H1 (cell line): ENCODE results near the gene BCL2L13. TPM values are rescaled to one million over a fixed set of nuclear protein-coding genes. Genes with fewer than 3 reads are reported as not detected.

Source experiments
- BACH1 ChIP-seq: IDR thresholded peaks from 2 replicates; pipeline ENCODE4 v1.6.1; 2012; ENCODE audit warnings: low read length, improper control_type of control experiment
- HDAC2 ChIP-seq, 2 experiments: fragments of 300-600 bp in 1 of 2; sonication (generic) in 1 of 2; IDR thresholded peaks; 2 replicates each; pipeline ENCODE4 v1.6.1; 2011 to 2012; ENCODE audit warnings: low read depth in 2 of 2, low read length in 2 of 2, mild to moderate bottlenecking in 2 of 2, moderate library complexity in 2 of 2, borderline replicate concordance in 1 of 2, inconsistent platforms in 1 of 2
- KDM5A ChIP-seq: fragments of 200-600 bp; IDR thresholded peaks from 2 replicates; pipeline ENCODE4 v1.7.1; 2012; ENCODE audit warnings: mild to moderate bottlenecking, low read length, inconsistent platforms, mixed read lengths
- polyA plus RNA-seq, 7 experiments: library from polyadenylated mRNA; depleted of rRNA in 3 of 7; stranded (reverse) in 5 of 7; unstranded in 2 of 7; fragments of >200 nt in 5 of 7; fragments of 200-250 nt in 2 of 7; gene quantifications; 1 replicate in 5 of 7; 2 replicates in 1 of 7; 4 replicates in 1 of 7; pipeline versions ENCODE4 v1.2.1 to v1.2.3, GENCODE V29; 2011 to 2013; ENCODE audit warnings: missing spikeins in 2 of 7, mixed read lengths in 2 of 7
- total RNA-seq: library from RNA; stranded (reverse); fragmentation: NEBNext Ultra II Directional; extraction: Animal tissue kit (Norgen Biotek cat#: 25700); gene quantifications from 2 replicates; pipeline ENCODE4 v1.2.1, GENCODE V29; 2021
- TF ChIP-seq, protein P1 (sequence below): fragments of 300-600 bp; sonication (generic); IDR thresholded peaks from 2 replicates; pipeline ENCODE4 v1.7.1; 2012; ENCODE audit warnings: low read length, moderate library complexity, mild to moderate bottlenecking, inconsistent platforms; ENCODE audit not compliant: insufficient replicate concordance

BCL2L13 gene
- total and polyA plus RNA-seq, 2 of the 8 experiments (the other 6 are each of a cell fraction or from before 2014, with no cell fraction given) = 20.7 to 35.0 TPM

DNA sequence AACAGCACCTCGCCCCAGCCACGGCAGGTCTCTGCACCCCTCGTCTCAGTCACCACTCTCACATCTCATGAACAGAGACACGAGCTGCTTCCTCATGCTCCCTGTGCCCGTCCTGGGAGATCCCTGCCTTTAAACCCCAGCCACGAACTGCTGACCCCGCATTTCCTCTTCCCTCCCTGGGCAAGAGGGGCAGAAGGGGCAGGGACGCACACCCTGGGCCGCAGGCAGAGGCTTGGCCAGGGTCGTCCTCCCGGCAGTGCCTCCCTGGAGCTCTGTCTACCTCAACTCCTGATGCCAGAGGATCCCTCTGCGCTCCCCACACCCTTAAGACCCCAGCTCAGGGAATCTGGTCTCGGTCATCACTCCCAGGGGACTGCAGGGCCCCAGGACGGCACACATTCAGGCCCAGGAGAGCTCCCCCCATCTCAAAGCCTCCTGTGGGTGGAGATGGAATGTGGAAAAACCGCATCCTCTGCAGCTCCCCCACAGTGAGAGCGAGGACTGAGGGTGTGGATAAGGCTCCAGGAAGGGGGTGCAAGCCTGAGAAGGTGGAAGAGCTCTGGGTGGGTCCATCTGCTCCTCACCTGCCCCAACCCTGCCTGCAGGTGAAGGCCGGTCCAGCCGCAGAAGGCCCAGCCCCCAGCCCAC lies 134.5 kb downstream of the BCL2L13 start (continued):
- TF ChIP-seq, protein P1, sequence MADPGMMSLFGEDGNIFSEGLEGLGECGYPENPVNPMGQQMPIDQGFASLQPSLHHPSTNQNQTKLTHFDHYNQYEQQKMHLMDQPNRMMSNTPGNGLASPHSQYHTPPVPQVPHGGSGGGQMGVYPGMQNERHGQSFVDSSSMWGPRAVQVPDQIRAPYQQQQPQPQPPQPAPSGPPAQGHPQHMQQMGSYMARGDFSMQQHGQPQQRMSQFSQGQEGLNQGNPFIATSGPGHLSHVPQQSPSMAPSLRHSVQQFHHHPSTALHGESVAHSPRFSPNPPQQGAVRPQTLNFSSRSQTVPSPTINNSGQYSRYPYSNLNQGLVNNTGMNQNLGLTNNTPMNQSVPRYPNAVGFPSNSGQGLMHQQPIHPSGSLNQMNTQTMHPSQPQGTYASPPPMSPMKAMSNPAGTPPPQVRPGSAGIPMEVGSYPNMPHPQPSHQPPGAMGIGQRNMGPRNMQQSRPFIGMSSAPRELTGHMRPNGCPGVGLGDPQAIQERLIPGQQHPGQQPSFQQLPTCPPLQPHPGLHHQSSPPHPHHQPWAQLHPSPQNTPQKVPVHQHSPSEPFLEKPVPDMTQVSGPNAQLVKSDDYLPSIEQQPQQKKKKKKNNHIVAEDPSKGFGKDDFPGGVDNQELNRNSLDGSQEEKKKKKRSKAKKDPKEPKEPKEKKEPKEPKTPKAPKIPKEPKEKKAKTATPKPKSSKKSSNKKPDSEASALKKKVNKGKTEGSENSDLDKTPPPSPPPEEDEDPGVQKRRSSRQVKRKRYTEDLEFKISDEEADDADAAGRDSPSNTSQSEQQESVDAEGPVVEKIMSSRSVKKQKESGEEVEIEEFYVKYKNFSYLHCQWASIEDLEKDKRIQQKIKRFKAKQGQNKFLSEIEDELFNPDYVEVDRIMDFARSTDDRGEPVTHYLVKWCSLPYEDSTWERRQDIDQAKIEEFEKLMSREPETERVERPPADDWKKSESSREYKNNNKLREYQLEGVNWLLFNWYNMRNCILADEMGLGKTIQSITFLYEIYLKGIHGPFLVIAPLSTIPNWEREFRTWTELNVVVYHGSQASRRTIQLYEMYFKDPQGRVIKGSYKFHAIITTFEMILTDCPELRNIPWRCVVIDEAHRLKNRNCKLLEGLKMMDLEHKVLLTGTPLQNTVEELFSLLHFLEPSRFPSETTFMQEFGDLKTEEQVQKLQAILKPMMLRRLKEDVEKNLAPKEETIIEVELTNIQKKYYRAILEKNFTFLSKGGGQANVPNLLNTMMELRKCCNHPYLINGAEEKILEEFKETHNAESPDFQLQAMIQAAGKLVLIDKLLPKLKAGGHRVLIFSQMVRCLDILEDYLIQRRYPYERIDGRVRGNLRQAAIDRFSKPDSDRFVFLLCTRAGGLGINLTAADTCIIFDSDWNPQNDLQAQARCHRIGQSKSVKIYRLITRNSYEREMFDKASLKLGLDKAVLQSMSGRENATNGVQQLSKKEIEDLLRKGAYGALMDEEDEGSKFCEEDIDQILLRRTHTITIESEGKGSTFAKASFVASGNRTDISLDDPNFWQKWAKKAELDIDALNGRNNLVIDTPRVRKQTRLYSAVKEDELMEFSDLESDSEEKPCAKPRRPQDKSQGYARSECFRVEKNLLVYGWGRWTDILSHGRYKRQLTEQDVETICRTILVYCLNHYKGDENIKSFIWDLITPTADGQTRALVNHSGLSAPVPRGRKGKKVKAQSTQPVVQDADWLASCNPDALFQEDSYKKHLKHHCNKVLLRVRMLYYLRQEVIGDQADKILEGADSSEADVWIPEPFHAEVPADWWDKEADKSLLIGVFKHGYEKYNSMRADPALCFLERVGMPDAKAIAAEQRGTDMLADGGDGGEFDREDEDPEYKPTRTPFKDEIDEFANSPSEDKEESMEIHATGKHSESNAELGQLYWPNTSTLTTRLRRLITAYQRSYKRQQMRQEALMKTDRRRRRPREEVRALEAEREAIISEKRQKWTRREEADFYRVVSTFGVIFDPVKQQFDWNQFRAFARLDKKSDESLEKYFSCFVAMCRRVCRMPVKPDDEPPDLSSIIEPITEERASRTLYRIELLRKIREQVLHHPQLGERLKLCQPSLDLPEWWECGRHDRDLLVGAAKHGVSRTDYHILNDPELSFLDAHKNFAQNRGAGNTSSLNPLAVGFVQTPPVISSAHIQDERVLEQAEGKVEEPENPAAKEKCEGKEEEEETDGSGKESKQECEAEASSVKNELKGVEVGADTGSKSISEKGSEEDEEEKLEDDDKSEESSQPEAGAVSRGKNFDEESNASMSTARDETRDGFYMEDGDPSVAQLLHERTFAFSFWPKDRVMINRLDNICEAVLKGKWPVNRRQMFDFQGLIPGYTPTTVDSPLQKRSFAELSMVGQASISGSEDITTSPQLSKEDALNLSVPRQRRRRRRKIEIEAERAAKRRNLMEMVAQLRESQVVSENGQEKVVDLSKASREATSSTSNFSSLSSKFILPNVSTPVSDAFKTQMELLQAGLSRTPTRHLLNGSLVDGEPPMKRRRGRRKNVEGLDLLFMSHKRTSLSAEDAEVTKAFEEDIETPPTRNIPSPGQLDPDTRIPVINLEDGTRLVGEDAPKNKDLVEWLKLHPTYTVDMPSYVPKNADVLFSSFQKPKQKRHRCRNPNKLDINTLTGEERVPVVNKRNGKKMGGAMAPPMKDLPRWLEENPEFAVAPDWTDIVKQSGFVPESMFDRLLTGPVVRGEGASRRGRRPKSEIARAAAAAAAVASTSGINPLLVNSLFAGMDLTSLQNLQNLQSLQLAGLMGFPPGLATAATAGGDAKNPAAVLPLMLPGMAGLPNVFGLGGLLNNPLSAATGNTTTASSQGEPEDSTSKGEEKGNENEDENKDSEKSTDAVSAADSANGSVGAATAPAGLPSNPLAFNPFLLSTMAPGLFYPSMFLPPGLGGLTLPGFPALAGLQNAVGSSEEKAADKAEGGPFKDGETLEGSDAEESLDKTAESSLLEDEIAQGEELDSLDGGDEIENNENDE = no peak
- TF ChIP-seq KDM5A (no peak), BACH1 (no peak), HDAC2 (IDR thresholded peaks at IDR 0.05; ENCODE audit: borderline replicate concordance in 1 of 2, low read depth in 2 of 2, low read length in 2 of 2) (no peak)
